AML-193 (cell line): ENCODE measurements around the gene TFAP2E.
"Not testable (repeated sequence)": the region's sequence is repeated elsewhere in the genome, so short reads cannot be mapped to it uniquely, and the experiment has no call there.

Experiments used
- DNase-seq, 2 experiments: peaks; one replicate each; lab custom pipeline; 2025; lab: John Stamatoyannopoulos, UW

Gene TFAP2E

GRCh38 chr1:35574125-35574654 is 1.1 kb downstream of the TFAP2E start:
- DNase-seq = no peak

- no peak for DNase-seq
These were observed 1.7 kb downstream of the TFAP2E start for GRCh38 chr1:35574655-35575415.

GRCh38 chr1:35575416-35575958 is 2.4 kb downstream of the TFAP2E start:
- no peak for DNase-seq

- DNase-seq = peak; percentile 27 to 47
These were observed 3.1 kb downstream of the TFAP2E start for GRCh38 chr1:35576061-35576765.

GRCh38 chr1:35576766-35577070 is 3.6 kb downstream of the TFAP2E start:
- not testable (repeated sequence) for DNase-seq

- peak; percentile 90 to 91 for DNase-seq
These were observed 4.2 kb downstream of the TFAP2E start for GRCh38 chr1:35577071-35577998.

GRCh38 chr1:35580949-35581388 is 7.9 kb downstream of the TFAP2E start:
- DNase-seq = no peak

GRCh38 chr1:35581621-35582020 is 8.5 kb downstream of the TFAP2E start:
- not testable (repeated sequence) for DNase-seq

- no peak for DNase-seq
These were observed 12.2 kb downstream of the TFAP2E start for GRCh38 chr1:35585281-35585680.

GRCh38 chr1:35585805-35586204 is 12.7 kb downstream of the TFAP2E start:
- DNase-seq = not testable (repeated sequence)

GRCh38 chr1:35586808-35587207 is 13.7 kb downstream of the TFAP2E start:
- no peak for DNase-seq

- DNase-seq = no peak
These were observed 14.6 kb downstream of the TFAP2E start for GRCh38 chr1:35587736-35588135.

GRCh38 chr1:35588197-35588910 is 15.2 kb downstream of the TFAP2E start:
- DNase-seq = no peak

GRCh38 chr1:35589516-35590427 is 16.7 kb downstream of the TFAP2E start:
- no peak for DNase-seq

GRCh38 chr1:35590476-35591040 is 17.4 kb downstream of the TFAP2E start:
- no peak for DNase-seq

GRCh38 chr1:35591211-35591610 is 18.1 kb downstream of the TFAP2E start:
- DNase-seq = no peak

GRCh38 chr1:35592991-35593769 is 20.1 kb downstream of the TFAP2E start:
- DNase-seq = no peak

GRCh38 chr1:35594005-35594760 is 21.1 kb downstream of the TFAP2E start:
- DNase-seq = no peak
